Measurements from ENCODE around the gene ABCB6.
"Not testable (repeated sequence)": the region's sequence is repeated elsewhere in the genome, so short reads cannot be mapped to it uniquely, and the experiment has no call there.

Gene ABCB6

DNA sequence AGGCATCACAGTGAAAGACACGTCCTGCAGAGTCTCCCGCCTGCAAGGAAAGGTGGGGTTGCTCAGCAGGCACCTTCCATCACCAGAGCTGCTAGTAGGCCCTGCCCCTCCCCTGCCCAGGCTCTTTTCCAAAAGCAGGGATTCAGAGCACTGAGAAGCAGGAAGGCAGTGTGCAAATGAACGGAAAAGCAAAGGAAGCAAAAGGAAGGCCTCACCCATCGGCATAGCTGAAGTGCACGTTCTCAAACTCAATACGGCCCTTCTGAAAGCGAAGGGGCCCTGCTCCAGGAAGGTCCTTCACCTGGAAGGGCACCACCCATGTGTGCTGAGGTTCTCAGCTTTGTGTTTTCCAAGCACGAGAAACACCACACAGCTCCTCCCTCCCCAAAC is 5.7 kb downstream of the ABCB6 start:
- no peak for DNase-seq

DNA sequence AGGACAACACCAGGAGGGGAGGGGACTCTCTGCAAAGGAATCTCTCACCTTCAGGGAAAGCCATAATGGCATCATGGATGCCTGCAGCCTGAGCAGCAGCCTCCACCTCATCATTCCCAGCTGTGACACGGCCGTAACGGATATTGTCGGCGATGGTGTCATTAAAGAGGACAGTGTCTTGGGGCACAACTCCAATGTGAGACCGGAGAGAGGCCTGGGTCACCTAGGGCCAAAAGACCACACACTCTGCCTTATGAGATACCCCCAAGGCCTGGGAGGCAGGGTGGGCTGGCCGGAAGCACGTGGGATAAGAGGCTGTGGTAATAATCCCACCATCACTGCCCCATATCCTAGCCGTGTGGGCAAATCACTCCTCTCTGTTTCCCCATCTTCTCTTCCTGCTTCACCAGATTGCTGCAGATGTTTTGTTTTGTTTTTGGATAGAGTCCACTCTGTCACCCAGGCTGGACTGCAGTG is 7.8 kb downstream of the ABCB6 start:
- no peak for DNase-seq

DNA sequence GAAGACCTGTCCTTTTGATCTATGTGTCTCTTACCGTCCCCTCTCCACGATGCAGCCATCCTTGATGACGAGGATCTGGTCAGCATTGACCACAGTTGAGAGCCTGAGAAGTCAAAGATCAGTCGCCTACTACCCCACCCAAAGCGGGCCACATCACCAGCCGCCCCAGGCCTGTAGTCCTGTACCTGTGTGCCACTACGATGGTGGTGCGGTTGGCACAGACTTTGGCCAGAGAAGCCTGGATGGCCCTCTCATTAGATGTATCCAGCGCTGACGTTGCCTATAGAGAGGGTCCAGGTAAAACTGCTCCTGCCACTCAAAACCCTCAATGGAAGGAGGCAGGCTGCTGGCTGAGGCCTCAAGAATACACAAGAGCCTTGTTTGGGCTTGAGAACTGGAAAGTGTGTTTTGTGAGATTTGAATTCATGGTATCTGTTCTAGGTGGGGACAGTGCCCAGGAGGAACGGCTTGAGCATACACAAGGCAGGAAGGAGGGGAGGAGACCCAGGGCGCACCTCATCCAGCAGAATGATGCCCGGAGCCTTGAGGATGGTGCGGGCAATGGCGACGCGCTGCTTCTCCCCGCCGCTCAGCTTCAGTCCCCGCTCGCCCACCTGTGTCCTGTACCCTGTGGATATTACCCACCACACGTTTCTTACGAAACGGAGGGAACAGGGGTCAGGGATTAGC is 8.4 kb downstream of the ABCB6 start:
- DNase-seq, result no peak

DNA sequence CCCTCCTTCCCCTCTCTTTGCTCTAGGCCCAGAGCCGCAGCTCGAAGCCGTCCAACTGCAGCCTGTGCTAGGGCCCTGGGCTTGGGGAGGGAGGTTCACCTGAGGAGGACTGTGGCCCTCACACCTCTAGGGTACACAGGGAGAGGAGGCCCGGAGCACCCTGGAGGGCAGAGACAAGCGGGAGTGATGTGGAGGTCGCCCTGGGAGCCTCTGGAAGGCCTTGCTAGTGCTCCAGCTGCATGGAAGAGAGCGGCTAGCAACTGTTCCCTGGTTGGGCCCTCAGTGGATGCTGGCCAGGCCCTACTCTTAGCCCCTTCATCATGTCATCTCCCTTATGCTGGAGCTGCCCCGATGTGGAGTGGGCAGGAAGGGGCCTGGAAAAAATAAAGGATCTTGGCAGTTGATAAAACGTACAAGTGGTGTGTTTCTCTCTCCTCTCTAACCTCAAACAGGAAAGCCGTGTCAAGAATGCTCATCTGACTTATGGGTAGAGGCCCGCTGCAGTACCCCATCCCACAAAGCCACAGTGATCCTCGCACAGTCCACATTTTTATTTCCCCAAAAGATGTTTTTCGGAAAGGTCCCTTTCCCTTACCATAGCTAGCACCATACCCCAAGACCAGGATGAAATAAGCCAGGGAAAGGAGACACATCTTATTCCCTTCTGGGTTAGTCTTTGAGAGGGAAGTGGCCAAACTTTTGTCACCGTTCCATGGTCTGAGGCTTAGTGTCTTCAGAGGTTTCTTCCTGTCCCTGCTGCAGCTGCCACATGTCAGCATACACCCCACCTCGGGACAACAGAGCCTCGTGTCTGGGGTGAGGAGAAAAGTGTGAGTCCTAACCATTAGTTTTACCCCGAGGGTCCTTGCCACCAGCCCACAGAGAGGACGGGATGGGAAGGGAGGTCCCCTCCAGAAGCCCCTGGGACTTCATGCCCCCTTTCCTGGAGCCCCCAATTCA is 9.2 kb downstream of the ABCB6 start:
- no peak for DNase-seq

DNA sequence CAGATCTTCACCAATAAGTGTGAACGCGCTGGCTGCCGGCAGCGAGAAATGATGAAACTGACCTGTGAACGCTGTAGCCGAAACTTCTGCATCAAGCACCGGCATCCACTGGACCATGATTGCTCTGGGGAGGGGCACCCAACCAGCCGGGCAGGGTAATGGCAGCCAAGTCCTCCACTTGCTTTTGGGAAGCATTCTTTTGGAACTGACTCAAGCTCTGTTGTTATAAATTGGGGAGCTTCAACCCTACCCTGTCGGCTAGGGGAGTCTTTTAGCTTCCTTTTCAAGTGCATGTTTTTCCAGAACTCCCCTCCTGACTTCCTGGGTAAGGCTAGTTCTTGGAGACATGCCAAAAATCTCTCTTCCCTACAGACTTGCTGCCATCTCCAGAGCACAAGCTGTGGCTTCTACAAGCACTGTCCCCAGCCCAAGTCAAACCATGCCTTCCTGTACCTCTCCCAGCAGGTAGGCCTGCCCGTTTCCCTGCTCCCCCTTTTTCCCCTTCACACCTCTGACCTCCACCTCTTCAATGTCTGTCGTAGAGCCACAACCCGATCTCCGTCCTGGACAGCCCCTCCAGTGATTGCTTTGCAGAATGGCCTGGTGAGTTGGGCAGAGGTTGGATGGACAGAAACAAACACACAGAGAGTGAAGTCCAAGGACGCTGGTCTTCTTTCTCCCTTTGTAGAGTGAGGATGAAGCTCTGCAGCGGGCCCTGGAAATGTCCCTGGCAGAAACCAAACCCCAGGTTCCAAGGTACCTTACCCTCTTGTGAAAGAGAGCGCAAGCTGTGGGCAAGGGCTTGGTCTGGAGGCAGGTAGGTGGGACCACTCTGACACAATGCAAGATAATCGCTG is 10.6 kb downstream of the ABCB6 start:
- no peak for DNase-seq

DNA sequence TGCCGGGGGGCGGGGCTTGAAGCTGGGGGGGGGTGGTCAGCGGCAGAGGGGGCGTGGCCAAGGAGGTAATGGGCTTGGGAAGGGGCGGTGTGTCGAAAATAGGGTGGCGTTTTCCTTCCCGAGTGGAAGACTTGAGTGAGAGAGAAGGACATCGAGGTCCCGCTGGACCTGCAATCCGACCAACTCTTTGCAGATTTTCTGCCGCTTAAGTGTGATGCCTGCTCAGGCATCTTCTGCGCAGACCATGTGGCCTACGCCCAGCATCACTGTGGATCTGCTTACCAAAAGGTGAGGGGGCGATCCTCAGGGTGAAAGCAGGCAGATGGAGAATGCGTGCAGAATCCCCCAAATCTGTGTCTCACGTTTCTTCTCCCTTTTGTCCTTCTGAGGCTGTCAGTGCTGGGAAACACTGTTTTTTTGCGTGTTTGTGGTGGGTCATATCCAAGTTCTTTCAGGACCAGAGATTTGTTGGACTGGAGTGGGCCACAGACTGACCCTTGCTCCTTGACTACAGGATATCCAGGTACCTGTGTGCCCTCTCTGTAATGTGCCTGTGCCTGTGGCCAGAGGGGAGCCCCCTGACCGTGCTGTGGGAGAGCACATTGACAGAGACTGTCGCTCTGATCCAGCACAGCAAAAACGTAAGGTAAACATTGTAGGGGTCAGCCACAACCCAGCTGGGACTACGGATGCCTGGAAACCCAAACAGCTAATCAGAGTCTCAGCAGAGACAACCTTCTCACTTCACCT is 11.4 kb downstream of the ABCB6 start:
- no peak for DNase-seq

DNA sequence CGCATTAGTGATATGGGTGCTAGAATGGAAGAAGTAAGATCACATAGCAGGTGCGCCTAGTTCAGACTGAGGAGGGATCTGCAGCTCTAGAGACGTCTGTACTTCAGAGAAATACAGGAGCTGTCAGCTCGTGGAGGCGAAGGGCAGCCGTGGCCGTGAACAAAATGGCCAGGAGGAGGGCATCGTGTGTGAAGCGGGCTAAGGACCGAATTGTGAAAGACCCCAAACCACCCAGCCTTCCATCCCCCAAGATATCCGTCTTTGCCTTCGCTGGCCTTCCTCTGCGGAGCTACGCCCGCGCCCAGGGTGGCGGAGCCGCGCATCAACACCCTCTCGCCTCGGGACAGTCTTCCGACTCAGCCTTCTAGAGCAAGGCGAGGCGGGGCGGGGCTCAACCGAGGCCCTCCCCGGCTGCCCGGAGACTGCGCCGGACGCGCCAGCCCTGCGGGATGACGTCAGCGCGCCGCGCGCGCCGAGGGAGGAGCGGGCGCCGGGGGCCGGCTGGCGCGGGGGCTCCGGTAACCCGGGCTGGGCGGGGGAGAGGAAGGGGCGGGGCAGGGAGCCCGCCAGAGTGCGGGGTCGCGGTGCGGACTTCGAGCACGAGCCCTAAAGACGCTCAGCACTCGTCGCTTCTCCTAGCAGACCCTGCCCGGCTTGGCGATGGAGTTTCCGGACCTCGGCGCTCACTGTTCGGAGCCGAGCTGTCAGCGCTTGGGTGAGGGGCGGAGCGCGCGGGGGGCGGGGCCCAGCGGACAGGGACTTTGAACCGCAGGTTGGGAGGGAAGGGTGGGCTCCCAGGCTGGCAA is 12.2 kb downstream of the ABCB6 start, which contains the start of gene ZFAND2B:
TSS of gene ZFAND2B (plus strand) at position 455 of the 806 bp plus-strand sequence. CDS start at position 661, 206 bp downstream.
- DNase-seq, result peak; percentile 94

DNA sequence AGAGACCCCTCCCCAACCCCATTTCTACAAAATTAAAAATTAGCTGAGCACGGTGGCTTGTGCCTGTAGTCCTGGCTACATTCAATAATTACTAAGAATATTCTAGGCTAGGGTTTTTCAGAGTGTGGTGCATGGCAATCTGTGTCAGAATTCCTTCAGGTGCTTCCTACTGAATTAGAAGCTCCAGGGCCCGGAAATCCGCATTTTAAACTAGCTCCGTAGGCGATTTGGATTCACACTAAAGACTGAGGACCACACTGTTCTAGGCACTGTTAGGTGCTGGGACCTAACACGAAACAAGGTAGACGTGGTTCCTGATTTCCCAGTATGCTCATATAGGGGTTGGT is 12.8 kb downstream of the ABCB6 start:
- no peak for DNase-seq

DNA sequence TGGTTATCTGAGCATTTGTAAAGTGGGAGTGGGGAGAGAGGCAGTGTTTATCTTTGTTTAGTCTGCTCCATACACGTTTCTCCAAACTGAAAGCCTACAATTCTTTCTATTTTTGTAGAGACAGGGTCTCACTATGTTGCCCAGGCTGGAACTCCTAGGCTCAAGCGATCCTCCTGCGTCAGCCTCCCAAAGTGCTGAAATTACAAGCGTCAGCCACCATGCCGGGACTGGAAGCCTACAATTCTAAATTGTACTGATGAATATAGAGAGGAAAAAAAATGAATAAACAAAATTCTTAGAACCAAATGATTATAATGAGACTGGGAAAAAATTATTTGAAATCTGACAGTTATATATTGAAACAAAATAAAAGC is 13.6 kb downstream of the ABCB6 start:
- no peak for DNase-seq

DNA sequence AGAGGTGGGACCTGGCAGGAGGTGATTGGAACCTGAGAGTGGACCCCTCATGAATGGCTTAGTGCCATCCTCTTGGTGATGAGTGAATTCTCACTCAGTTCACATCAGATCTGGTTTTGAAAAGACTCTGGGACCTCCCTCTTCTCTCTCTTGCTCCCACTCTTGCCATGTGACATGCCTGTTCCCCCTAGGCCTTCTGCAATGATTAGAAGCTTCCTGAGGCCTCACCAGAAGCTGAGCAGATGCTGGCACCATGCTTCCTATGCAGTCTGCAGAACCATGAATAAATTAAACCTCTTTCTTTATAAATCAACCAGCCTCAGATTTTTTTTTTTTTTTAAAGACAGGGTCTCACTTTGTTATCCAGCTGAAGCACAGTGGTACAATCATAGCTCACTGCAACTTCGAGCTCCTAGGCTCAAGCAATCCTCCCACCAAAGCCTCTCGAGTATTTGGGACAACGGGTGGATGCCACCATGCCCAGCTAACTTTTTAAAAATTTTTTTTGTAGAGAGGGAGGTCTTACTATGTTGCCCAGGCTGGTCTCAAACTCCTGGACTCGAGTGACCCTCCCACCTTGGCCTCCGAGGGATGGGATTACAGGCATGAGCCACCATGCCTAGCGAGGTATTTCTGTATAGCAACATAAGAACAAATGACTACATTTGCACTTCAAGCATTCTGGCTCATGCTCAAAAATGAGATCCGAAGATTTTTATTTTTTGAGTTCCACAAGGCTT is 14.2 kb downstream of the ABCB6 start:
- DNase-seq, result no peak

DNA sequence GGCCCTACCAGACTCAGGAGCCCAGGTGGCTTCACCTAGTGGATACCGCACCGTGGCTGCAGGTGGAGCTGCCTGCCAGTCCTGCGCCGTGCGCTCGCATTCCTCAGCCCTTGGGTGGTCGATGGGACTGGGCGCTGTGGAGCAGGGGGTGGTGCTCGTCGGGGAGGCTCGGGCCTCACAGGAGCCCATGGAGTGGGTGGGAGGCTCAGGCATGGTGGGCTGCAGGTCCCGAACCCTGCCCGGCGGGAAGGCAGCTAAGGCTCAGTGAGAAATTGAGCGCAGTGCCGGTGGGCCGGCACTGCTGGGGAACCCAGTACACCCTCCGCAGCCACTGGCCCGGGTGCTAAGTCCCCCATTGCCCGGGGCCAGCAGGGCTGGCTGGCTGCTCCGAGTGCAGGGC is 17.4 kb downstream of the ABCB6 start:
- DNase-seq, result not testable (repeated sequence)

DNA sequence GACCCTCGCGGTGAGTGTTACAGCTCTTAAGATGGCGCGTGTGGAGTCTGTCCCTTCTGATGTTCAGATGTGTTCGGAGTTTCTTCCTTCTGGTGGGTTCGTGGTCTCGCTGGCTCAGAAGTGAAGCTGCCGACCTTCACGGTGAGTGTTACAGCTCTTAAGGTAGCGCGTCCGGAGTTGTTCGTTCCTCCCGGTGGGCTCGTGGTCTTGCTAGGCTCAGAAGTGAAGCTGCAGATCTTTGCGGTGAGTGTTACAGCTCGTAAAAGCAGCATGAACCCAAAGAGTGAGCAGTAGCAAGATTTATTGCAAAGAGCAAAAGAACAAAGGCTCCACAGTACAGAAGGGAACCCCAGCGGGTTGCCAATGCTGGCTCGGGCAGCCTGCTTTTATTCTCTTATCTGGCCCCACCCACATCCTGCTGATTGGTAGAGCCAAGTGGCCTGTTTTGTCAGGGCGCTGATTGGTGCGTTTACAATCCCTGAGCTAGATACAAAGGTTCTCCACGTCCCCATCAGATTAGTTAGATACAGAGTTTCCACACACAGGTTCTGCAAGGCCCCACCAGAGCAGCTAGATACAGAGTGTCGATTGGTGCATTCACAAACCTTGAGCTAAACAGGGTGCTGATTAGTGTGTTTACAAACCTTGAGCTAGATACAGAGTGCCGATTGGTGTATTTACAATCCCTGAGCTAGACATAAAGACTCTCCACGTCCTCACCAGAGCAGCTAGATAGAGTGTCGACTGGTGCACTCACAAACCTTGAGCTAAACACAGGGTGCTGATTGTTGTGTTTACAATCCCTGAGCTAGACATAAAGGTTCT is 18.0 kb downstream of the ABCB6 start:
- DNase-seq, result not testable (repeated sequence)

DNA sequence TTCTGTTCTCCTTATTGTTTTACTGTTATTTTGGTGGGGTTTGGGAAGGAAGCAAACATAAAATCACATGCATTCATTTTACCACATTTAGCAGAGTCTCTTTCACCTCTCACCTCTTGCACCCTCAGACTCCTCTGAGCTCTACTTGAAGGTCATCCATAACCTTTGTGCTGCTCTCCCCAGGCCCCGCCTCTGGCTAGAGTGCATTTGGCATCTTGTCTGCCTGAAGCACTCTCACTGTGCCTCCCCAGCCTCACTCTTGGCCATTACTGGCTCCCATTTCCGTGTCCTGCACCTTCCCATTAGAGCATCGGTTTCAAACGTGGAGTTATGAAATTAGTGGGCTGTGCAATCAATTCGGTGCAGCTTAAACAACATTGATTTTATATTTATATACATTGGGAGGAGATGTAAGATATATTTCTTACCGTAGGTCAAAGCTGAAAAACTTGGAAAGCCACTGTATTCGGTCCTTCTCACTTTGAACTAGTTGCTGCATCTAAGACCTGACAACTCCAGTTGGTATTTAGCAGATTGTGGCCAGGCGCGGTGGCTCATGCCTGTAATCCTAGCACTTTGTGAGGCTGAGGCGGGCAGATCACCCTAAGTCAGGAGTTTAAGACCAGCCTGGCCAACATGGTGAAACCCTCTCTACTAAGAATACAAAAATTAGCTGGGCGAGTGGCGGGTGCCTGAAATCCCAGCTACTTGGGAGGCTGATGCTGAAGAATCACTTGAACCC is 19.1 kb downstream of the ABCB6 start:
- no peak for DNase-seq

DNA sequence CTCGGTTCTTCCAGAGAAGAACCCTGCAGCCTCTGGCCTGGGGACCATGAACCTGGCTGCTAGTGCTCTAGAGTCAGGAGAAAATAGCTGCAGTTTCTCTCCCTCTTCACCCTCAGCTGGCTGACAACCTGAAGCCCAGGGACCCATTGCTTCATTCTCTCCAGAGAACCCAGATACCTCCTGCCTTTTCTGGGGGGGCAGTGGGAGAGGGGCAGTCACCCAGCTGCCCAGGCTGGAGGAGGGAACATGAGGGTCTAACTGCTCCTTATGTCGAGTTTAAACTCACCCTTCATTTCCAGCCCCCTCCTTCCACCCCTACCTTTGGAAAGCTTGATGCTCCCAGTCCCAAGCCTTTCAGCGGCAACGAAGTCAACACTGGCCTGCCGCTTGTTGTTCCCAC is 19.8 kb downstream of the ABCB6 start:
- no peak for DNase-seq

DNA sequence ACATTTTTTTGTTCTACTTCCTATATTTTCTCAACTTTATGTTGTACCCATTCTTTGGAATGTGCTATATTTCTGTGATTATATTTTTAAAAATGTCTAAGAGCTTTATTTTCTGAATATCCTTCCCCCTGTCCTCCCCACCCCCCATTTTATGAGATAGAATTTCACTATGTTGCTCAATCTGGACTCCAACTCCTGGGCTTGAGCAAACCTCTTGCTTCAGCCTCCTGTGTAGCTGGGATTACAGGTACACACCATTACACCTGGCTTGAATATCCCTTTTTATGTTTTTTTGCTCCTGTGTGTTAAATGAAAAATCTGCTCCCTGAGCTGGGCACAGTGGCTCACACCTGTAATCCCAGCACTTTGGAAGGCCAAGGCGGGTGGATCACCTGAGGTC is 21.4 kb downstream of the ABCB6 start:
- DNase-seq, result no peak

DNA sequence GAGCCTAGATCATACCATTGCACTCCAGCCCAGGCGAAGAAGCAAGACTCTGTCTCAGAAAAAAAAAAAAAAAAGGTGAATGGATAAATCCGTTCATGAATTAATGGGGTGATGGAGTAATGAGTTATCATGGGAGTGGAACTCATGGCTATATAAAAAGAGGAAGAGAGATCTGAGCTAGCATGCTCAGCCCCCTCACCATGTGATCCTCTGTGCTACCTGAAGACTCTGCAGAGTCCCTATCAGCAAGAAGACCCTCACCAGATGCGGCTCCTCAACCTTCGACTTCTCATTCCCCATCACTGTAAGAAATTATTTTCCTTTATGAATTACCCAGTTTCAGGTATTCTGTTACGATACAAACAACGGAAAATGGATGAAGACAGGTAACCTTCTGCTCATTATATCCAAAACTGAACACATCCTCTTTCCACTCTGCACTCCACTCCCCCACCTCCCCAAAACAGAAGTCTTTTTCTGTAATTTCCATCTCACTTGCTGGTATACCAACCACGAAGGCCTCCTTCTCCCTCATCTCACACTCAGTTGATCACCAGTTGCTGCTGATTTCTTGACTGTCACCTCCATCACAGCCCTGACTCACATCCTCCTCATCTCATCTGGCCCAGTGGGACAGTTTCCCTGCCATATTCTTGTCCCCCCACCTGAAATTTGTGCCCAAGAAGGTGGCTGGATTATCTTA is 31.9 kb downstream of the ABCB6 start:
- no peak for DNase-seq

DNA sequence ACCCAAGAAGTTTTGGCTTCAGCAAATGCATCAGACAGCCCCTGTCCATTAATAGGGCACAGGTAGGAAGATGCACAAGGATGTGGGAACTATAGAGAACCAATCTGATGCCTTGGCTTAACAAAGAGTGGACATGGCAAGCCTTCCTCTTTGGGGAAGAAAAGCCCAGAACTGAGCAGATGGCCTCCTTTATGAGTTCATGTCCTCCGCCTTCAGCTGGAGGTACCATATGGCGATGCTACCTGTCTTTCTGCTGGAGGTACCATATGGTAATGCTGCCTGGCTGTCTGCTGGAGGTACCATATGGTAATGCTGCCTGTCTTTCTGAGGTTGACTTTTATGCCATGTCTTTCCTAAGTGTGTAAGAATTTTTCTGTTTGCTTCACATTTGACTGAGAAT is 34.6 kb downstream of the ABCB6 start:
- DNase-seq, result no peak

DNA sequence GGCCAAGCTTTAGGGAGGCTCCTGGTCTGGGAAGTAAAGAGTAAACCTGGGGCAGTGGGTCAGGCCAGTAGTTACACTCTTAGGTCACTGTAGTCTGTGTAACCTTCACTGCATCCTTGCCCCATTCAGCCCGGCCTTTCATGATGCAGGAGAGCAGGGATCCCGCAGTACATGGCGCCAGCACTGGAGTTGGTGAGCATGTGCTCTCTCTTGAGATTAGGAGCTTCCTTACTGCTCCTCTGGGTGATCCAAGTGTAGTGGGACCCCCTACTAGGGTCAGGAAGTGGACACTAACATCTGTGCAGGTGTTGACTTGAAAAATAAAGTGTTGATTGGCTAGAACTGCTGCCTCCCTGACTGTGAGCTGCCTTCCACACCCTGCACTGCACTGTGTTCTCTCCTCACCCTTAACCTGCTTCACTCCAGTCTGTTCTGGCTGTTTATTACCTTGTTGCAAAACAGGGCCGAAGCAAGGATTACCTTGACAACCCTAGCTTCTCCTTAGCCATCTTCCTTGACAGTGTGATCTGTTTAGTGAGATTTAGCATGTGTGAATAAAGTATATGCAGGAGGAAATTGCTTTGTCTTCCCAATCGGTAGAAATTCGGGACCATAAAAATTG is 35.5 kb downstream of the ABCB6 start:
- DNase-seq, result no peak
